HUES64 (cell line): ENCODE measurements around the gene ADGRA3.
"Not testable (repeated sequence)": the region's sequence is repeated elsewhere in the genome, so short reads cannot be mapped to it uniquely, and the experiment has no call there.

Experiments
- H3K27ac ChIP-seq: 2 replicates; pipeline ENCODE4 v1.7.0; 2013; ENCODE audit warnings: low read depth, low read length, inconsistent platforms
- H3K27me3 ChIP-seq: 2 replicates; pipeline ENCODE4 v1.6.1; 2013; ENCODE audit warnings: mild to moderate bottlenecking, low read length; ENCODE audit not compliant: insufficient read depth
- H3K36me3 ChIP-seq: 2 replicates; pipeline ENCODE4 v1.6.1; 2013; ENCODE audit warnings: mild to moderate bottlenecking, low read length; ENCODE audit not compliant: insufficient read depth
- H3K4me1 ChIP-seq: 2 replicates; pipeline ENCODE4 v1.6.1; 2013; ENCODE audit warnings: mild to moderate bottlenecking, low read length, moderate library complexity; ENCODE audit not compliant: insufficient read depth
- H3K4me3 ChIP-seq: 2 replicates; pipeline ENCODE4 v1.5.1; 2013; ENCODE audit warnings: mild to moderate bottlenecking, low read length, moderate library complexity
- H3K9ac ChIP-seq: 2 replicates; pipeline ENCODE4 v1.6.1; 2013; ENCODE audit warnings: mild to moderate bottlenecking, low read depth, low read length
- H3K9me3 ChIP-seq: 2 replicates; pipeline ENCODE4 v1.6.1; 2013; ENCODE audit warnings: low read depth, low read length; ENCODE audit not compliant: insufficient read depth
- WGBS: fragments of 150-250, 120-280 bp; methylation state at CpG from one replicate; pipeline ENCODE4 v1.1.7; 2013; ENCODE audit warnings: missing lambda C conversion rate; 5-methylcytosine and 5-hydroxymethylcytosine counted together

Gene ADGRA3

DNA sequence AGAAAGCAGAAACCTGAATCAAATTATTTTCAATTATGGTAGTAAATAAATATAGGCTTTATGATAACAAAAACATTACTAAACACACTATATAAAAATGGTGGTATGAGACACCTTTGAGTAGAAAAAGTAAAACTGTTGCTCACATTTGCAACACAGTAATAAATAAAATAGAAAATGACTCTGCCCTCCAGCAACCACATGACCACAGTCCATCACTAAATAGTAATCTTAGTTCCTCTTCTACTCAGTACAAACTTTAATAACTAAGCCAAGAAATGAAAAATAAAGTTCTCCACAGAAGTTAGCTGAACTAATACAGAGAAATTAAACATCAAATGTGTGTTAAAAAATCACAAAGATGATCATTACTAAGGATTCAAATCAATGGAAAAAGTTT lies 108.5 kb downstream of the ADGRA3 start:
- Histone ChIP-seq H3K4me1 (no peaks in the 10 kb centered on the region), H3K36me3 (peaks cover 81% of the 10 kb centered on the region), H3K9me3 (no peaks in the 10 kb centered on the region), H3K27ac (no peak overlapping the region), H3K4me3 (no peak overlapping the region), H3K9ac (no peak overlapping the region), H3K27me3 (no peaks in the 10 kb centered on the region)

- 98% methylated on average over 3 of the region's 4 CpGs for WGBS
- H3K9me3 ChIP-seq: no peaks in the 10 kb centered on the region
- no peaks in the 10 kb centered on the region for H3K27me3 ChIP-seq
- no peaks in the 10 kb centered on the region for H3K4me1 ChIP-seq
- H3K36me3 ChIP-seq: peaks cover 76% of the 10 kb centered on the region
- H3K4me3 ChIP-seq: no peak overlapping the region
- no peak overlapping the region for H3K9ac ChIP-seq
- no peak overlapping the region for H3K27ac ChIP-seq
Measured at GRCh38 chr4:22398671-22399070, 117.2 kb downstream of the ADGRA3 start.

GRCh38 chr4:22391551-22391950 lies 124.3 kb downstream of the ADGRA3 start:
- 88% methylated on average over 3 of the region's 3 CpGs for WGBS
- Histone ChIP-seq H3K9me3 (no peaks in the 10 kb centered on the region), H3K27me3 (no peaks in the 10 kb centered on the region), H3K36me3 (peaks cover 49% of the 10 kb centered on the region), H3K27ac (no peak overlapping the region), H3K9ac (no peak overlapping the region), H3K4me1 (no peaks in the 10 kb centered on the region), H3K4me3 (no peak overlapping the region)

- no peaks in the 10 kb centered on the region for H3K27me3 ChIP-seq
- 52% methylated on average over 3 of the region's 3 CpGs for WGBS
- H3K36me3 ChIP-seq: peaks cover 67% of the 10 kb centered on the region
Measured at GRCh38 chr4:22389240-22389870, 126.5 kb downstream of the ADGRA3 start.

GRCh38 chr4:22385611-22386011 lies 130.3 kb downstream of the ADGRA3 start:
- no peak overlapping the region for H3K4me3 ChIP-seq
- no peaks in the 10 kb centered on the region for H3K27me3 ChIP-seq
- H3K4me1 ChIP-seq: no peaks in the 10 kb centered on the region
- H3K36me3 ChIP-seq: peaks cover 63% of the 10 kb centered on the region
- H3K9me3 ChIP-seq: no peaks in the 10 kb centered on the region
- over 99% methylated on average over 7 of the region's 7 CpGs for WGBS
- no peak overlapping the region for H3K27ac ChIP-seq
- no peak overlapping the region for H3K9ac ChIP-seq

More at GRCh38 chr4:22389240-22389870, 126.5 kb downstream of the ADGRA3 start:
- no peaks in the 10 kb centered on the region for H3K4me1 ChIP-seq
- H3K9me3 ChIP-seq: no peaks in the 10 kb centered on the region
- no peak overlapping the region for H3K9ac ChIP-seq
- H3K4me3 ChIP-seq: no peak overlapping the region
- H3K27ac ChIP-seq: no peak overlapping the region

GRCh38 chr4:22384154-22384553 lies 131.7 kb downstream of the ADGRA3 start:
- Histone ChIP-seq H3K4me3 (no peak overlapping the region), H3K27me3 (no peaks in the 10 kb centered on the region), H3K9me3 (no peaks in the 10 kb centered on the region), H3K36me3 (peaks cover 58% of the 10 kb centered on the region), H3K9ac (no peak overlapping the region), H3K27ac (no peak overlapping the region), H3K4me1 (no peaks in the 10 kb centered on the region)

DNA sequence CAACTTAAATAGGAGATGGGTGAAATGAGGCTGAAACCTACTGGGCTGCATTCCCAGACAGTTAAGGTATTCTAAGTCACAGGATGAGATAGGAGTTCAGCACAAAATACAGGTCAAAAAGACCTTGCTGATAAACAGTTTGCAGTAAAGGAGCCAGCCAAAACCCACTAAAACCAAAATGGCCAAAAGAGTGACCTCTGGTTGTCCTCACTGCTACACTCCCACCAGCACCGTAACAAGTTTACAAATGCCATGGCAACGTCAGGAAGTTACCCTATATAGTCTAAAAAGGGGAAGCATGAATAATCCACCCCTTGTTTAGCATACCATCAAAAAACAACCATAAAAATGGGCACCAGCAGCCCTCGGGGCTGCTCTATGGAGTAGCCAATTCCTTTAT lies 133.7 kb downstream of the ADGRA3 start:
- WGBS: 99% methylated on average over 3 of the region's 3 CpGs
- not testable (repeated sequence) for H3K4me3 ChIP-seq

GRCh38 chr4:22372986-22373385 lies 142.9 kb downstream of the ADGRA3 start:
- H3K9me3 ChIP-seq: no peaks in the 10 kb centered on the region
- no peaks in the 10 kb centered on the region for H3K27me3 ChIP-seq
- no peaks in the 10 kb centered on the region for H3K36me3 ChIP-seq
- WGBS: 76% methylated on average over 3 of the region's 3 CpGs
- no peak overlapping the region for H3K27ac ChIP-seq
- H3K4me1 ChIP-seq: 0 out of 2 replicates have a peak, but pooled peaks cover 6% of the 10 kb centered on the region
- H3K4me3 ChIP-seq: no peak overlapping the region
- no peak overlapping the region for H3K9ac ChIP-seq

More for the DNA sequence above, 133.7 kb downstream of the ADGRA3 start:
- H3K27ac ChIP-seq, H3K9me3 ChIP-seq, H3K4me1 ChIP-seq, H3K27me3 ChIP-seq, H3K9ac ChIP-seq: not testable (repeated sequence)
- H3K36me3 ChIP-seq: peaks cover 39% of the 10 kb centered on the region

- no peaks in the 10 kb centered on the region for H3K27me3 ChIP-seq
- 0 out of 2 replicates have a peak, but pooled peaks cover 6% of the 10 kb centered on the region for H3K4me1 ChIP-seq
- WGBS: 87% methylated on average over 8 of the region's 8 CpGs
- H3K4me3 ChIP-seq: no peak overlapping the region
- no peak overlapping the region for H3K9ac ChIP-seq
- H3K36me3 ChIP-seq: no peaks in the 10 kb centered on the region
- no peaks in the 10 kb centered on the region for H3K9me3 ChIP-seq
- H3K27ac ChIP-seq: no peak overlapping the region
Measured at GRCh38 chr4:22369901-22370562, 145.8 kb downstream of the ADGRA3 start.

DNA sequence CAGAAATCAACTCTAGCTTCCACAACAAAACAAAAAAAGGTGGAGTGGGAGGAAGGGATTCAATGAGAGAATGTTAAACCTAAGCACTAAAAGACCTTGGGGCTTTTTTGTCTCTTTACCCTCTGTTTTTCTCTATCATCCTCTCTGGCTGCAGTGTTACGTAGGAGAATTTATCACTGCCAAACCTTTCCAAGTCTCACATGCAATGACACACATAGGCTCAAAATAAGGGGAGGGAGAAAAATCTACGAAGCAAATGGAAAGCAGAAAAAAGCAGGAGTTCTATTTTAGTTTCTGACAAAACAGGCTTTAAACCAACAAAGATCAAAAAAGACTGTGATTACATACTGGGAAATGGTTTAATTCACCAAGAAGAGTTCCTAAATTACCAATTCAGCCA lies 152.1 kb downstream of the ADGRA3 start:
- no peak overlapping the region for H3K4me3 ChIP-seq
- peaks cover 8% of the 10 kb centered on the region; the same call in 1 of the 2 replicates for H3K4me1 ChIP-seq
- 100% methylated on average over 1 of the region's 2 CpGs for WGBS
- no peak overlapping the region for H3K27ac ChIP-seq
- no peaks in the 10 kb centered on the region for H3K36me3 ChIP-seq
- H3K9me3 ChIP-seq: no peaks in the 10 kb centered on the region
- no peaks in the 10 kb centered on the region for H3K27me3 ChIP-seq
- H3K9ac ChIP-seq: no peak overlapping the region

DNA sequence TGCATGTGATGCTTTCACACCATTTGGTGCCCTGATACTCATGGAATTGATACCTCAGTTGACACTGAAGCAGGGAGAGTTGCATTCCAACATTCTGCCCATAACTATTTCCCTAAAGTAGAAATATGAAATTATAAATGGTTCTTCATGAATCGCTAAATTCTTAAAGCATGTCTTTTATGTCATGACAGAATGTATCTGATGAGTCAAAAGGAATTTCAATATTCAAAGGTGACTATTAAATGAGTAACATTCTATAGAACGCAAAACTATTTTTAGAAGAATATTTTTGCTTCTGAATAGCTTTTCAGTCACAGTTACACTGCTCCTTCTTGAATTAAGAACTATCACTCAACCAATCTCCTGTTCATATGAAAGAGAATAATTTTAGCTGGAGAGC lies 152.8 kb downstream of the ADGRA3 start:
- no peaks in the 10 kb centered on the region for H3K27me3 ChIP-seq
- WGBS: 100% methylated on average over 1 of the region's 2 CpGs
- H3K36me3 ChIP-seq: no peaks in the 10 kb centered on the region
- no peak overlapping the region for H3K4me3 ChIP-seq
- H3K9ac ChIP-seq: no peak overlapping the region
- peaks cover 8% of the 10 kb centered on the region; the same call in 1 of the 2 replicates for H3K4me1 ChIP-seq
- no peaks in the 10 kb centered on the region for H3K9me3 ChIP-seq
- no peak overlapping the region for H3K27ac ChIP-seq
